ENCODE measurements around the gene OSBPL7. TPM values are rescaled to one million over a fixed set of nuclear protein-coding genes. Genes with fewer than 3 reads are reported as not detected.
A peak's percentile ranks its signal among the peaks of the same experiment; 100 is the strongest.

The OSBPL7 gene
- total RNA-seq, 1 donor from 2014 or later, result 5.1 TPM

DNA sequence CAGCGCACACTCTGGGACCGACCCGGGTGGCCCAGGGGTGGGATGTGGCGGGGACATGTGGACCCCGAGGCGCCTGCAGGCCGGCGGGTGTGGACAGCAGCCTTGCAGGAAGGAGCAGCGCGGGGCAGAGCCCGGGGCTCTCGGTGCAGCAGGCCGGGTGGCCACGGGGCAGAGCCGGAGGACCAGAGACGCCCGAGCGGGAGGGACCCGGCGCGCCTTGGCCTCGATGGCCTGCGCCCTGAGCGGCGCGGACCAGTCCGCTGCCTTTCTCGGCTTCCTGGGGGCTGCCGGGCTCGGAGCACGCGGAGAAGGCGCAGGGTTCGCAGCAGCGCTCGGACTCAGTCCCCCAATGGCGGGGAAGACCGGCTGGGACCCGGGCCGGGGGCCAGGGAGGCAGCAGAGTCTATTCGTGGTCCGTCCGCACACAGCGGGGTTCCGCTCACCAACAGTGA is 43.4 kb downstream of the OSBPL7 start:
- Mint-ChIP-seq H3K9me3 (peaks cover 2% of the 10 kb centered on the region), H3K36me3 (no peaks in the 10 kb centered on the region), H3K27me3 (ENCODE audit: insufficient read depth, low read depth) (peaks cover 30% of the 10 kb centered on the region), H3K4me1 (no peaks in the 10 kb centered on the region), H3K27ac (no peak overlapping the region), H3K4me3 (no peak overlapping the region)
- Histone ChIP-seq H2AFZ (replicated peaks) (no peak overlapping the region), H3F3A (ENCODE audit: low read depth) (no peaks in the 10 kb centered on the region), H3K9ac (no peak overlapping the region), H3K4me1 (no peaks in the 10 kb centered on the region), H3K27me3 (peaks cover 51% of the 10 kb centered on the region), H3K4me2 (no peak overlapping the region), H4K20me1 (ENCODE audit: low read depth) (no peaks in the 10 kb centered on the region), H3K9me3 (ENCODE audit: low read depth) (no peaks in the 10 kb centered on the region), H3K27ac (no peak overlapping the region), H3K4me3 (no peak overlapping the region), H3K36me3 (no peaks in the 10 kb centered on the region), H3K79me2 (ENCODE audit: low read depth) (no peaks in the 10 kb centered on the region)
- DNase-seq (ENCODE audit: low spot score), result no peak
- TF ChIP-seq, protein P1, sequence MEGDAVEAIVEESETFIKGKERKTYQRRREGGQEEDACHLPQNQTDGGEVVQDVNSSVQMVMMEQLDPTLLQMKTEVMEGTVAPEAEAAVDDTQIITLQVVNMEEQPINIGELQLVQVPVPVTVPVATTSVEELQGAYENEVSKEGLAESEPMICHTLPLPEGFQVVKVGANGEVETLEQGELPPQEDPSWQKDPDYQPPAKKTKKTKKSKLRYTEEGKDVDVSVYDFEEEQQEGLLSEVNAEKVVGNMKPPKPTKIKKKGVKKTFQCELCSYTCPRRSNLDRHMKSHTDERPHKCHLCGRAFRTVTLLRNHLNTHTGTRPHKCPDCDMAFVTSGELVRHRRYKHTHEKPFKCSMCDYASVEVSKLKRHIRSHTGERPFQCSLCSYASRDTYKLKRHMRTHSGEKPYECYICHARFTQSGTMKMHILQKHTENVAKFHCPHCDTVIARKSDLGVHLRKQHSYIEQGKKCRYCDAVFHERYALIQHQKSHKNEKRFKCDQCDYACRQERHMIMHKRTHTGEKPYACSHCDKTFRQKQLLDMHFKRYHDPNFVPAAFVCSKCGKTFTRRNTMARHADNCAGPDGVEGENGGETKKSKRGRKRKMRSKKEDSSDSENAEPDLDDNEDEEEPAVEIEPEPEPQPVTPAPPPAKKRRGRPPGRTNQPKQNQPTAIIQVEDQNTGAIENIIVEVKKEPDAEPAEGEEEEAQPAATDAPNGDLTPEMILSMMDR (IDR thresholded peaks at IDR 0.05), result no peak
- TF ChIP-seq EZH2 (IDR thresholded peaks at IDR 0.05) (no peak), EZH2phosphoT487 (IDR thresholded peaks at IDR 0.05) (no peak)

DNA sequence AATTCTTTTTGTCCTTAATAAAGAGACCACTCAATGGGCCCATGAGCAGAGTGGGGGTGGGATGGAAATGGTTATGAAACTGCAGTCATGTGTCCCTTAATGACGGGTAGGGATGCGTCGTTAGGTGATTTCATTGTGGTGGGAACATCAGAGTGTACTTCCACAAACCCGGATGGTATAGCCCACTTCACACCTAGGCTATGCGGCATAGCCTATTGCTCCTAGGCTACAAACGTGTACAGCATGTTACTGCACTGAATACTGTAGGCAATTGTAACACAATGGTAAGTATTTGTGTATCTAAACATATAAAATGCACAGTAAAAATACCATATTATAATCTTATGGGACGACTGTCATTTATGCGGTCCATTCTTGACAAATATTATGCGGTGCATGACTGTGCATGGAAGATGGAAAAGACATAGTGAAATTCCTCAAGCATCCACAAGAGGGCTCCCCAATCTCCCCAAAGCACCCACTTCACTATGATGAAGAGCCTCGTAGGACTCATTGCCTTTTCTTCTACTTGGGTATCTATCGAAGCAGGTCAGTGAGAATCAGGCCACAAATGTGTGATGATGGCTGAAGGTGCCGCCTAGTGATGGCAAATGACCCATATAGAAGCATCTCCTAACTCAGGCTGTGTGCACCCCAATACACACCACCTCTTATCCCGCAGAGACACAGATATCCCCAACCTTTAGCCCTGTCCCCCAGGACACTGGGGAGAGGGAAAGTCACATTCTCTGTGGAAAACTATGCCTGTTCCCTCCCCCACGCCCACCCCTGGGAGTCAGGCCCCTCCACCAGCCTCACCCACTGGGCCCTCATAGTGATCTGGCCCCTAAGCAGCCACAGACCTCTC is 45.0 kb downstream of the OSBPL7 start:
- Histone ChIP-seq H3F3A (ENCODE audit: low read depth) (no peaks in the 10 kb centered on the region), H3K9ac (no peak overlapping the region), H3K4me2 (no peak overlapping the region), H3K27ac (no peak overlapping the region), H3K9me3 (ENCODE audit: low read depth) (no peaks in the 10 kb centered on the region), H2AFZ (replicated peaks) (no peak overlapping the region), H3K27me3 (peaks cover 45% of the 10 kb centered on the region), H3K4me3 (no peak overlapping the region), H3K4me1 (no peaks in the 10 kb centered on the region), H3K79me2 (ENCODE audit: low read depth) (no peaks in the 10 kb centered on the region), H3K36me3 (no peaks in the 10 kb centered on the region), H4K20me1 (ENCODE audit: low read depth) (no peaks in the 10 kb centered on the region)
- no peak overlapping the region for H3K27ac Mint-ChIP-seq
- no peaks in the 10 kb centered on the region for H3K4me1 Mint-ChIP-seq
- peak; percentile 40 for DNase-seq (ENCODE audit: low spot score)
- no peak for TF ChIP-seq EZH2 (IDR thresholded peaks at IDR 0.05)
- TF ChIP-seq EZH2phosphoT487 (IDR thresholded peaks at IDR 0.05), result no peak
- TF ChIP-seq, protein P1 (IDR thresholded peaks at IDR 0.05), result peak; percentile 70
- H3K4me3 Mint-ChIP-seq, result no peak overlapping the region
- no peaks in the 10 kb centered on the region for H3K36me3 Mint-ChIP-seq
- peaks cover 25% of the 10 kb centered on the region for H3K27me3 Mint-ChIP-seq (ENCODE audit: insufficient read depth, low read depth)
- peaks cover 4% of the 10 kb centered on the region for H3K9me3 Mint-ChIP-seq

GRCh38 chr17:47774987-47775580 is 46.5 kb downstream of the OSBPL7 start:
- peaks cover 29% of the 10 kb centered on the region for H3K27me3 Mint-ChIP-seq (ENCODE audit: insufficient read depth, low read depth)
- no peak overlapping the region for H3K27ac Mint-ChIP-seq

More at GRCh38 chr17:47774987-47775580, 46.5 kb downstream of the OSBPL7 start:
- TF ChIP-seq, protein P1 (IDR thresholded peaks at IDR 0.05), result no peak
- TF ChIP-seq EZH2 (IDR thresholded peaks at IDR 0.05) (no peak), EZH2phosphoT487 (IDR thresholded peaks at IDR 0.05) (no peak)
- Histone ChIP-seq H4K20me1 (ENCODE audit: low read depth) (no peaks in the 10 kb centered on the region), H2AFZ (replicated peaks) (no peak overlapping the region), H3K9me3 (ENCODE audit: low read depth) (no peaks in the 10 kb centered on the region), H3K27me3 (peaks cover 39% of the 10 kb centered on the region), H3F3A (ENCODE audit: low read depth) (no peaks in the 10 kb centered on the region), H3K9ac (no peak overlapping the region), H3K4me3 (no peak overlapping the region), H3K36me3 (no peaks in the 10 kb centered on the region), H3K79me2 (ENCODE audit: low read depth) (no peaks in the 10 kb centered on the region), H3K4me1 (no peaks in the 10 kb centered on the region), H3K4me2 (no peak overlapping the region), H3K27ac (no peak overlapping the region)
- Mint-ChIP-seq H3K4me1 (no peaks in the 10 kb centered on the region), H3K4me3 (no peak overlapping the region), H3K9me3 (peaks cover 7% of the 10 kb centered on the region), H3K36me3 (no peaks in the 10 kb centered on the region)
- DNase-seq (ENCODE audit: low spot score), result no peak

All from neural progenitor cell (in vitro differentiated cells).